ENCODE measurements around the gene AIP. TPM values are rescaled to one million over a fixed set of nuclear protein-coding genes. Genes with fewer than 3 reads are reported as not detected.

AIP gene
- total and polyA plus RNA-seq, 9 of the 15 experiments (the other 6 are each of a cell fraction or from before 2014, with no cell fraction given), result 5.2 to 92.5 (median 52.7) TPM

- TF ChIP-seq ZNF354B (CRISPR knock-in tag; IDR thresholded peaks at IDR 0.05), result no peak
- TF ChIP-seq ZNF764 (CRISPR knock-in tag; IDR thresholded peaks at IDR 0.05; ENCODE audit: low read depth), result no peak
- no peak for TF ChIP-seq E2F6 (IDR thresholded peaks at IDR 0.05; ENCODE audit: borderline replicate concordance in 1 of 2, extremely low read depth in 1 of 2, insufficient read depth in 1 of 2, insufficient read length in 1 of 2, low read depth in 1 of 2, low read length in 1 of 2, poor library complexity in 1 of 2, severe bottlenecking in 1 of 2)
- no peak for TF ChIP-seq ARID3B (CRISPR knock-in tag; IDR thresholded peaks at IDR 0.05; ENCODE audit: borderline replicate concordance)
- no peak; the same call in 1 of the 2 replicates for TF ChIP-seq KAT7 (CRISPR knock-in tag; IDR thresholded peaks at IDR 0.05; ENCODE audit: borderline replicate concordance)
- TF ChIP-seq ZNF707 (CRISPR knock-in tag; conservative IDR thresholded peaks at IDR 0.05), result no peak
- TF ChIP-seq ARHGAP35 (IDR thresholded peaks at IDR 0.05; ENCODE audit: partially characterized antibody), result no peak
- TF ChIP-seq NFXL1 (CRISPR knock-in tag; IDR thresholded peaks at IDR 0.05), result no peak
- peak; percentile 14 for TF ChIP-seq HMGN3 (IDR thresholded peaks at IDR 0.05; ENCODE audit: borderline replicate concordance, extremely low read depth, insufficient read length, low read depth, low read length)
- TF ChIP-seq ELK3 (CRISPR knock-in tag; IDR thresholded peaks at IDR 0.05), result no peak
- peak; percentile 81 for TF ChIP-seq CREB3L1 (IDR thresholded peaks at IDR 0.05; ENCODE audit: borderline replicate concordance, low read depth)
- TF ChIP-seq ZFP30 (CRISPR knock-in tag; IDR thresholded peaks at IDR 0.05; ENCODE audit: borderline replicate concordance), result no peak
- no peak for TF ChIP-seq RNF2 (IDR thresholded peaks at IDR 0.05)
- TF ChIP-seq ZNF586 (CRISPR knock-in tag; conservative IDR thresholded peaks at IDR 0.05), result no peak
- peak in 1 of 2 experiments; percentile 96; a peak in 2 of 4 replicates for TF ChIP-seq CSDE1 (IDR thresholded peaks at IDR 0.05)
- TF ChIP-seq BCOR (IDR thresholded peaks at IDR 0.05), result peak; percentile 42
- TF ChIP-seq KDM4B (IDR thresholded peaks at IDR 0.05; ENCODE audit: borderline replicate concordance in 2 of 2, low read depth in 1 of 2), result no peak
- TF ChIP-seq ZNF76 (CRISPR knock-in tag; IDR thresholded peaks at IDR 0.05; ENCODE audit: borderline replicate concordance), result no peak
- TF ChIP-seq CLOCK (CRISPR knock-in tag; IDR thresholded peaks at IDR 0.05; ENCODE audit: borderline replicate concordance), result no peak
- TF ChIP-seq WHSC1 (IDR thresholded peaks at IDR 0.05; ENCODE audit: low read length), result no peak
These were observed 25.8 kb downstream of the AIP start (continued) for GRCh38 chr11:67508486-67509121.

Data from K562 (cell line).